Measurements from ENCODE around the gene GJA3.
A peak's percentile ranks its signal among the peaks of the same experiment; 100 is the strongest.

The GJA3 gene

GRCh38 chr13:20148501-20149183 lies 12.2 kb downstream of the GJA3 start:
- DNase-seq, result no peak

GRCh38 chr13:20146381-20146780 lies 14.5 kb downstream of the GJA3 start:
- DNase-seq, result no peak

- DNase-seq, result no peak
Measured at GRCh38 chr13:20145521-20145920, 15.3 kb downstream of the GJA3 start.

GRCh38 chr13:20144141-20144850 lies 16.6 kb downstream of the GJA3 start:
- DNase-seq, result no peak

GRCh38 chr13:20142927-20143480 lies 17.8 kb downstream of the GJA3 start:
- DNase-seq, result no peak

- DNase-seq, result no peak
Measured at GRCh38 chr13:20142023-20142926, 18.6 kb downstream of the GJA3 start.

GRCh38 chr13:20141238-20142022 lies 19.4 kb downstream of the GJA3 start:
- no peak for DNase-seq

GRCh38 chr13:20140487-20140886 lies 20.4 kb downstream of the GJA3 start:
- no peak for DNase-seq

- no peak for DNase-seq
Measured at GRCh38 chr13:20137875-20138274, 23.0 kb downstream of the GJA3 start.

- DNase-seq, result peak; percentile 27
Measured at GRCh38 chr13:20136781-20137703, 23.8 kb downstream of the GJA3 start.

GRCh38 chr13:20134732-20135131 lies 26.1 kb downstream of the GJA3 start:
- DNase-seq, result no peak

GRCh38 chr13:20132052-20132634 lies 28.7 kb downstream of the GJA3 start:
- DNase-seq, result no peak

- DNase-seq, result no peak
Measured at GRCh38 chr13:20131057-20131832, 29.6 kb downstream of the GJA3 start.

GRCh38 chr13:20130652-20131051 lies 30.2 kb downstream of the GJA3 start:
- DNase-seq, result no peak

- DNase-seq, result no peak
Measured at GRCh38 chr13:20130012-20130411, 30.8 kb downstream of the GJA3 start.

GRCh38 chr13:20129076-20129475 lies 31.8 kb downstream of the GJA3 start:
- no peak for DNase-seq

GRCh38 chr13:20128459-20128931 lies 32.4 kb downstream of the GJA3 start:
- no peak for DNase-seq

GRCh38 chr13:20127562-20128458 lies 33.0 kb downstream of the GJA3 start:
- peak; percentile 24 for DNase-seq

- DNase-seq, result no peak
Measured at GRCh38 chr13:20127262-20127561, 33.6 kb downstream of the GJA3 start.

All from activated CD4-positive, alpha-beta T cell treated with anti-CD3 and anti-CD28 coated beads, Interleukin-2, amount 50 U/mL, for 1 hour (primary cell).